ENCODE data around the gene PSKH1. TPM values are rescaled to one million over a fixed set of nuclear protein-coding genes. Genes with fewer than 3 reads are reported as not detected.
"Not testable (repeated sequence)": the region's sequence is repeated elsewhere in the genome, so short reads cannot be mapped to it uniquely, and the experiment has no call there.

Gene PSKH1
- total RNA-seq, 2 experiments from 2014 or later = 10.0 to 11.7 TPM

- H3K27ac Mint-ChIP-seq = peak overlapping the region; percentile 99
Observed at GRCh38 chr16:67935101-67935401, 42.0 kb downstream of the PSKH1 start.

GRCh38 chr16:67935402-67936123 lies 42.5 kb downstream of the PSKH1 start:
- no peaks in the 10 kb centered on the region for H3K9me3 Mint-ChIP-seq
- H3K27me3 Mint-ChIP-seq = no peaks in the 10 kb centered on the region
- intact Hi-C loops (cut with micrococcal nuclease) = loop anchor here (1.0 to 5.0 kb wide), 12 partner anchors 17 to 275 kb away; partner anchors contain the start of genes ACD, DDX28, DPEP2 and DPEP3
- H3K4me1 Mint-ChIP-seq (ENCODE audit: low read depth) = peaks cover 41% of the 10 kb centered on the region
- peaks cover 40% of the 10 kb centered on the region for H3K36me3 Mint-ChIP-seq
- peak overlapping the region; percentile 99 for H3K27ac Mint-ChIP-seq
- POLR2A ChIA-PET = interaction anchor here (0.6 to 2.5 kb wide), 16 partner anchors 10 to 455 kb away, joined by 3 to 19 read pairs (median 4); partner anchors contain the start of genes ATP6V0D1, DDX28, DPEP2 and DUS2
- H3K4me3 Mint-ChIP-seq = peak overlapping the region; percentile 100
- CTCF ChIA-PET = interaction anchor here (0.6 to 3.2 kb wide), 9 partner anchors 31 to 414 kb away, joined by 3 to 14 read pairs (median 3); partner anchors contain the start of gene PSKH1
- peak; percentile 98 for DNase-seq

More at GRCh38 chr16:67935101-67935401, 42.0 kb downstream of the PSKH1 start:
- peaks cover 36% of the 10 kb centered on the region for H3K4me1 Mint-ChIP-seq (ENCODE audit: low read depth)
- no peak for DNase-seq
- ChIA-PET POLR2A (interaction anchor here (0.6 to 2.5 kb wide), 14 partner anchors 10 to 150 kb away, joined by 3 to 19 read pairs (median 6); partner anchors contain the start of genes DDX28, DPEP2, DUS2 and NFATC3), CTCF (interaction anchor here (1.0 to 3.2 kb wide), 6 partner anchors 43 to 414 kb away, joined by 3 to 14 read pairs (median 6); partner anchors contain the start of gene PSKH1)
- H3K9me3 Mint-ChIP-seq = no peaks in the 10 kb centered on the region
- H3K4me3 Mint-ChIP-seq = peak overlapping the region; percentile 100
- intact Hi-C loops (cut with micrococcal nuclease) = loop anchor here (1.0 to 5.0 kb wide), 8 partner anchors 17 to 275 kb away; partner anchors contain the start of genes ACD, DPEP2, DPEP3 and NUTF2
- peaks cover 40% of the 10 kb centered on the region for H3K36me3 Mint-ChIP-seq
- H3K27me3 Mint-ChIP-seq = no peaks in the 10 kb centered on the region

- intact Hi-C loops (cut with micrococcal nuclease) = loop anchor here (1.0 to 5.0 kb wide), 7 partner anchors 32 to 148 kb away; partner anchors contain the start of genes DDX28, DPEP2, DPEP3 and DUS2
- Mint-ChIP-seq H3K27me3 (no peaks in the 10 kb centered on the region), H3K4me1 (ENCODE audit: low read depth) (peaks cover 42% of the 10 kb centered on the region), H3K36me3 (peaks cover 40% of the 10 kb centered on the region), H3K4me3 (peak within 1 kb of the TSS; percentile 100), H3K9me3 (no peaks in the 10 kb centered on the region), H3K27ac (peak within 1 kb of the TSS; percentile 99)
- CTCF ChIA-PET = interaction anchor here (0.6 to 3.2 kb wide), 11 partner anchors 8 to 415 kb away, joined by 3 to 14 read pairs (median 4); partner anchors contain the start of genes NRN1L and PSKH1
- POLR2A ChIA-PET = interaction anchor here (0.9 to 2.5 kb wide), 16 partner anchors 10 to 456 kb away, joined by 3 to 19 read pairs (median 6); partner anchors contain the start of genes ATP6V0D1, DDX28, DPEP2 and DUS2
- DNase-seq = no peak
Observed at GRCh38 chr16:67936124-67936879, 43.2 kb downstream of the PSKH1 start, which contains the start of gene PSMB10. Gene PSMB10, minus strand, starts transcription at chr16:67936850. Its CDS starts 101 bp downstream, at chr16:67936749.

- no peaks in the 10 kb centered on the region for H3K27me3 Mint-ChIP-seq
- DNase-seq = peak; percentile 88
- H3K36me3 Mint-ChIP-seq = peaks cover 40% of the 10 kb centered on the region
- POLR2A ChIA-PET = interaction anchor here (0.9 to 2.5 kb wide), 10 partner anchors 9 to 218 kb away, joined by 3 to 19 read pairs (median 6); partner anchors contain the start of genes DDX28, DUS2, GFOD2 and NFATC3
- peak overlapping the region; percentile 100 for H3K4me3 Mint-ChIP-seq
- CTCF ChIA-PET = interaction anchor here (0.6 to 3.2 kb wide), 7 partner anchors 9 to 293 kb away, joined by 3 to 14 read pairs (median 4); partner anchors contain the start of genes NRN1L and PSKH1
- peaks cover 48% of the 10 kb centered on the region for H3K4me1 Mint-ChIP-seq (ENCODE audit: low read depth)
- peak overlapping the region; percentile 99 for H3K27ac Mint-ChIP-seq
- no peaks in the 10 kb centered on the region for H3K9me3 Mint-ChIP-seq
- intact Hi-C loops (cut with micrococcal nuclease) = loop anchor here (1.0 to 5.0 kb wide), 7 partner anchors 31 to 148 kb away; partner anchors contain the start of genes DDX28, DPEP2, DPEP3 and DUS2
Observed at GRCh38 chr16:67936880-67937605, 44.0 kb downstream of the PSKH1 start.

- CTCF ChIA-PET = interaction anchor here (1.0 to 3.2 kb wide), 4 partner anchors 9 to 121 kb away, joined by 3 to 14 read pairs (median 4); partner anchors contain the start of gene NRN1L
- peak overlapping the region; percentile 99 for H3K27ac Mint-ChIP-seq
- not testable (repeated sequence) for H3K27me3 Mint-ChIP-seq, H3K9me3 Mint-ChIP-seq, DNase-seq
- intact Hi-C loops (cut with micrococcal nuclease) = loop anchor here (2.0 to 5.0 kb wide), 6 partner anchors 45 to 147 kb away; partner anchors contain the start of genes DDX28, DPEP2, DPEP3 and DUS2
- H3K36me3 Mint-ChIP-seq = peaks cover 35% of the 10 kb centered on the region
- POLR2A ChIA-PET = interaction anchor here (1.7 kb wide), 1 partner anchor 9 kb away, joined by 3 read pairs; no protein-coding TSS in a partner anchor
- peaks cover 49% of the 10 kb centered on the region for H3K4me1 Mint-ChIP-seq (ENCODE audit: low read depth)
- peak overlapping the region; percentile 100 for H3K4me3 Mint-ChIP-seq
Observed at GRCh38 chr16:67937713-67938112, 44.7 kb downstream of the PSKH1 start.

GRCh38 chr16:67939507-67940445 lies 46.7 kb downstream of the PSKH1 start:
- no peak overlapping the region for H3K4me3 Mint-ChIP-seq
- H3K4me1 Mint-ChIP-seq (ENCODE audit: low read depth) = peaks cover 39% of the 10 kb centered on the region
- ChIA-PET CTCF (interaction anchor here (0.5 to 4.5 kb wide), 8 partner anchors 10 to 145 kb away, joined by 3 to 22 read pairs (median 6); partner anchors contain the start of genes DDX28, DUS2, NFATC3 and NRN1L), POLR2A (no interaction called here)
- no peaks in the 10 kb centered on the region for H3K27me3 Mint-ChIP-seq
- no peaks in the 10 kb centered on the region for H3K9me3 Mint-ChIP-seq
- peaks cover 23% of the 10 kb centered on the region for H3K36me3 Mint-ChIP-seq
- peak overlapping the region; percentile 62 for H3K27ac Mint-ChIP-seq
- intact Hi-C loops (cut with micrococcal nuclease) = loop anchor here (5.0 kb wide), 3 partner anchors 43 to 132 kb away; partner anchors contain the start of genes DPEP2, DPEP3, RANBP10 and TSNAXIP1
- peak; percentile 66 for DNase-seq

GRCh38 chr16:67940446-67941089 lies 47.5 kb downstream of the PSKH1 start:
- no peaks in the 10 kb centered on the region for H3K9me3 Mint-ChIP-seq
- peaks cover 15% of the 10 kb centered on the region for H3K36me3 Mint-ChIP-seq
- H3K27me3 Mint-ChIP-seq = no peaks in the 10 kb centered on the region
- DNase-seq = no peak
- CTCF ChIA-PET = interaction anchor here (0.5 to 4.5 kb wide), 15 partner anchors 10 to 394 kb away, joined by 3 to 22 read pairs (median 4); partner anchors contain the start of genes DDX28, DUS2, NFATC3 and NRN1L
- peaks cover 31% of the 10 kb centered on the region for H3K4me1 Mint-ChIP-seq (ENCODE audit: low read depth)
- intact Hi-C loops (cut with micrococcal nuclease) = no loop called here
- peak overlapping the region; percentile 62 for H3K27ac Mint-ChIP-seq
- POLR2A ChIA-PET = no interaction called here
- no peak overlapping the region for H3K4me3 Mint-ChIP-seq

- Mint-ChIP-seq H3K9me3 (no peaks in the 10 kb centered on the region), H3K4me1 (ENCODE audit: low read depth) (peaks cover 31% of the 10 kb centered on the region), H3K4me3 (no peak overlapping the region), H3K27ac (peak overlapping the region; percentile 69), H3K27me3 (no peaks in the 10 kb centered on the region), H3K36me3 (peaks cover 6% of the 10 kb centered on the region)
- intact Hi-C loops (cut with micrococcal nuclease) = no loop called here
- CTCF ChIA-PET = interaction anchor here (0.6 to 4.5 kb wide), 22 partner anchors 9 to 395 kb away, joined by 3 to 22 read pairs (median 4); partner anchors contain the start of genes DDX28, DUS2 and NRN1L
- no peak for DNase-seq
- POLR2A ChIA-PET = interaction anchor here (1.0 kb wide), 1 partner anchor 11 kb away, joined by 4 read pairs; no protein-coding TSS in a partner anchor
Observed at GRCh38 chr16:67941469-67942199, 48.6 kb downstream of the PSKH1 start.

GRCh38 chr16:67942200-67942509 lies 49.1 kb downstream of the PSKH1 start:
- H3K27me3 Mint-ChIP-seq = no peaks in the 10 kb centered on the region
- H3K36me3 Mint-ChIP-seq = peaks cover 1% of the 10 kb centered on the region
- ChIA-PET POLR2A (interaction anchor here (1.0 kb wide), 1 partner anchor 11 kb away, joined by 4 read pairs; no protein-coding TSS in a partner anchor), CTCF (interaction anchor here (0.7 to 4.5 kb wide), 14 partner anchors 9 to 255 kb away, joined by 3 to 22 read pairs (median 4); partner anchors contain the start of gene NRN1L)
- peak; percentile 50 for DNase-seq
- no peaks in the 10 kb centered on the region for H3K9me3 Mint-ChIP-seq
- no peak overlapping the region for H3K4me3 Mint-ChIP-seq
- peaks cover 27% of the 10 kb centered on the region for H3K4me1 Mint-ChIP-seq (ENCODE audit: low read depth)
- intact Hi-C loops (cut with micrococcal nuclease) = no loop called here
- no peak overlapping the region for H3K27ac Mint-ChIP-seq

Data from activated CD4-positive, alpha-beta memory T cell treated with anti-CD3 and anti-CD28 coated beads for 36 hours (primary cell).